HFFc6 (cell line): ENCODE results near the gene AVL9. TPM values are rescaled to one million over a fixed set of nuclear protein-coding genes. Genes with fewer than 3 reads are reported as not detected.
"Not testable (repeated sequence)": the region's sequence is repeated elsewhere in the genome, so short reads cannot be mapped to it uniquely, and the experiment has no call there.

Source experiments
- DNase-seq: peaks from one replicate; pipeline ENCODE4 v3.0.0-alpha.2; 2018
- H3K27ac Mint-ChIP-seq: 2 replicates; pipeline ENCODE4 v1.8.0; 2020; ENCODE audit warnings: mild to moderate bottlenecking, mixed read lengths
- H3K27me3 Mint-ChIP-seq: 2 replicates; pipeline ENCODE4 v1.8.0; 2021; ENCODE audit warnings: mild to moderate bottlenecking, moderate library complexity, mixed read lengths; ENCODE audit not compliant: insufficient read depth
- H3K36me3 Mint-ChIP-seq: 2 replicates; pipeline ENCODE4 v1.8.0; 2021; ENCODE audit warnings: low read depth, mixed read lengths
- H3K4me1 Mint-ChIP-seq: 2 replicates; pipeline ENCODE4 v1.8.0; 2020; ENCODE audit warnings: low read depth, mixed read lengths
- H3K4me3 Mint-ChIP-seq: 2 replicates; pipeline ENCODE4 v1.8.0; 2020; ENCODE audit warnings: mild to moderate bottlenecking, moderate library complexity, mixed read lengths
- H3K9me3 Mint-ChIP-seq: 2 replicates; pipeline ENCODE4 v1.8.0; 2020; ENCODE audit warnings: mild to moderate bottlenecking, mixed read lengths
- total RNA-seq, 6 experiments: library from RNA; stranded (reverse); fragmentation: NEBNext Ultra II Directional; extraction: Animal tissue kit (Norgen Biotek cat#: 25700); gene quantifications; 2 replicates in 1 of 6; 3 replicates in 5 of 6; pipeline ENCODE4 v1.2.3, GENCODE V29; 2021
- TF ChIP-seq, protein P1 (sequence below): fragments of 200-600 bp; sonication (generic); IDR thresholded peaks from 2 replicates; pipeline ENCODE4 v1.5.0; 2021; ENCODE audit warnings: antibody characterized with exemption, mild to moderate bottlenecking

Gene AVL9
- total RNA-seq, 6 experiments from 2014 or later: 31.4 to 37.3 (median 34.1) TPM

DNA sequence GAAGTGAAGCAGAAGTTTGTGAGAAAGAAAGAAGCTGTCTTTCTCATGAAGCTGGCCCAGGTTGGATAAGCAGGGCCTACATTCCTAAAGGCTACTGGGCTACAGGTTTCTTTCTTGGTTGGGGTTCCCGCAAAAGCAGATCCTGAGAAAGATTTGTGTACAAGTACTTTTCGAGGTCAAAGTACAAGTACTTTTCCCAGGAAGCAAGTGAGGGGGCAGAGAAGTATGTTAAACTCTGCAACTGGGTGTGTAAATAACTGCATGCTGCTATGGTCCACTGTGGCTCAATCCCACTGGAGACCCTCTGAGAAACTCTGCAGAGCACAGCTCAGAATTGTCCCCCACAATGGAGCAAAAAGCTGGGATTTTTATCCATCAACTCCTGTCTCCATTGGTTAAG, 33.8 kb upstream of the AVL9 start:
- DNase-seq: no peak
- Mint-ChIP-seq H3K27me3 (no peaks in the 10 kb centered on the region; the same call in none of the 2 replicates), H3K27ac (no peak overlapping the region), H3K4me1 (no peaks in the 10 kb centered on the region), H3K4me3 (no peak overlapping the region), H3K9me3 (no peaks in the 10 kb centered on the region), H3K36me3 (no peaks in the 10 kb centered on the region)
- TF ChIP-seq, protein P1, sequence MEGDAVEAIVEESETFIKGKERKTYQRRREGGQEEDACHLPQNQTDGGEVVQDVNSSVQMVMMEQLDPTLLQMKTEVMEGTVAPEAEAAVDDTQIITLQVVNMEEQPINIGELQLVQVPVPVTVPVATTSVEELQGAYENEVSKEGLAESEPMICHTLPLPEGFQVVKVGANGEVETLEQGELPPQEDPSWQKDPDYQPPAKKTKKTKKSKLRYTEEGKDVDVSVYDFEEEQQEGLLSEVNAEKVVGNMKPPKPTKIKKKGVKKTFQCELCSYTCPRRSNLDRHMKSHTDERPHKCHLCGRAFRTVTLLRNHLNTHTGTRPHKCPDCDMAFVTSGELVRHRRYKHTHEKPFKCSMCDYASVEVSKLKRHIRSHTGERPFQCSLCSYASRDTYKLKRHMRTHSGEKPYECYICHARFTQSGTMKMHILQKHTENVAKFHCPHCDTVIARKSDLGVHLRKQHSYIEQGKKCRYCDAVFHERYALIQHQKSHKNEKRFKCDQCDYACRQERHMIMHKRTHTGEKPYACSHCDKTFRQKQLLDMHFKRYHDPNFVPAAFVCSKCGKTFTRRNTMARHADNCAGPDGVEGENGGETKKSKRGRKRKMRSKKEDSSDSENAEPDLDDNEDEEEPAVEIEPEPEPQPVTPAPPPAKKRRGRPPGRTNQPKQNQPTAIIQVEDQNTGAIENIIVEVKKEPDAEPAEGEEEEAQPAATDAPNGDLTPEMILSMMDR: no peak

- no peaks in the 10 kb centered on the region for H3K4me1 Mint-ChIP-seq
- DNase-seq: no peak
- no peak overlapping the region for H3K4me3 Mint-ChIP-seq
- no peak overlapping the region for H3K27ac Mint-ChIP-seq
- TF ChIP-seq, protein P1: no peak
- no peaks in the 10 kb centered on the region; the same call in none of the 2 replicates for H3K27me3 Mint-ChIP-seq
- H3K9me3 Mint-ChIP-seq: no peaks in the 10 kb centered on the region
- H3K36me3 Mint-ChIP-seq: no peaks in the 10 kb centered on the region
Measured at GRCh38 chr7:32462451-32462850, 32.8 kb upstream of the AVL9 start.

GRCh38 chr7:32462977-32463376, 32.3 kb upstream of the AVL9 start:
- Mint-ChIP-seq H3K4me1 (no peaks in the 10 kb centered on the region), H3K4me3 (no peak overlapping the region), H3K27ac (no peak overlapping the region), H3K9me3 (no peaks in the 10 kb centered on the region), H3K27me3 (no peaks in the 10 kb centered on the region; the same call in none of the 2 replicates), H3K36me3 (no peaks in the 10 kb centered on the region)
- TF ChIP-seq, protein P1: no peak
- no peak for DNase-seq

DNA sequence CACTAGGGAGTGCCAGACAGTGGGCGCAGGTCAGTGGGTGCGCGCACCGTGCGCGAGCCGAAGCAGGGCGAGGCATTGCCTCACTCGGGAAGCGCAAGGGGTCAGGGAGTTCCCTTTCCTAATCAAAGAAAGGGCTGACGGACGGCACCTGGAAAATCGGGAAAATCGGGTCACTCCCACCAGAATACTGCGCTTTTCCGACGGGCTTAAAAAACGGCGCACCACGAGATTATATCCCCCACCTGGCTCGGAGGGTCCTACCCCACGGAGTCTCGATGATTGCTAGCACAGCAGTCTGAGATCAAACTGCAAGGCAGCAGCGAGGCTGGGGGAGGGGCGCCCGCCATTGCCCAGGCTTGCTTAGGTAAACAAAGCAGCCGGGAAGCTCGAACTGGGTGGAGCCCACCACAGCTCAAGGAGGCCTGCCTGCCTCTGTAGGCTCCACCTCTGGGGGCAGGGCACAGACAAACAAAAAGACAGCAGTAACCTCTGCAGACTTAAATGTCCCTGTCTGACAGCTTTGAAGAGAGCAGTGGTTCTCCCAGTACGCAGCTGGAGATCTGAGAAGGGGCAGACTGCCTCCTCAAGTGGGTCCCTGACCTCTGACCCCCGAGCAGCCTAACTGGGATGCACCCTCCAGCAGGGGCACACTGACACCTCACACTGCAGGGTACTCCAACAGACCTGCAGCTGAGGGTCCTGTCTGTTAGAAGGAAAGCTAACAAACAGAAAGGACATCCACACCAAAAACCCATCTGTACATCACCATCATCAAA, 30.5 kb upstream of the AVL9 start:
- H3K27me3 Mint-ChIP-seq, H3K4me3 Mint-ChIP-seq, H3K9me3 Mint-ChIP-seq, DNase-seq, H3K36me3 Mint-ChIP-seq, H3K27ac Mint-ChIP-seq, H3K4me1 Mint-ChIP-seq: not testable (repeated sequence)

GRCh38 chr7:32470004-32470403, 25.3 kb upstream of the AVL9 start:
- H3K9me3 Mint-ChIP-seq: not testable (repeated sequence)

GRCh38 chr7:32470871-32471270, 24.4 kb upstream of the AVL9 start:
- Mint-ChIP-seq H3K4me1 (peaks cover 19% of the 10 kb centered on the region), H3K27ac (no peak overlapping the region), H3K9me3 (no peaks in the 10 kb centered on the region), H3K27me3 (peaks cover 3% of the 10 kb centered on the region), H3K36me3 (no peaks in the 10 kb centered on the region), H3K4me3 (no peak overlapping the region)
- TF ChIP-seq, protein P1: no peak
- DNase-seq: no peak

More at GRCh38 chr7:32470004-32470403, 25.3 kb upstream of the AVL9 start:
- not testable (repeated sequence) for DNase-seq, H3K27me3 Mint-ChIP-seq, H3K27ac Mint-ChIP-seq, H3K36me3 Mint-ChIP-seq, H3K4me3 Mint-ChIP-seq
- H3K4me1 Mint-ChIP-seq: peaks cover 13% of the 10 kb centered on the region
